C4-2B (cell line): Measurements from ENCODE around the gene TUBA1A.
"Not testable (repeated sequence)": the region's sequence is repeated elsewhere in the genome, so short reads cannot be mapped to it uniquely, and the experiment has no call there.

Experiments
- H3K27ac ChIP-seq: fragments of 450-650 bp; 2 replicates; pipeline ENCODE4 v1.5.1; 2017
- CTCF ChIP-seq: fragments of 450-650 bp; conservative IDR thresholded peaks from 2 replicates; pipeline ENCODE4 v1.5.1; 2017; ENCODE audit warnings: mild to moderate bottlenecking
- ZFX ChIP-seq: fragments of 450-650 bp; IDR thresholded peaks from 2 replicates; pipeline ENCODE4 v1.6.1; 2017

The TUBA1A gene

GRCh38 chr12:49198431-49199155, 9.7 kb upstream of the TUBA1A start:
- H3K27ac ChIP-seq: no peak overlapping the region
- TF ChIP-seq ZFX (no peak), CTCF (no peak)

- H3K27ac ChIP-seq: no peak overlapping the region
- TF ChIP-seq CTCF: no peak
- TF ChIP-seq ZFX: no peak
Observed at GRCh38 chr12:49197256-49197655, 8.4 kb upstream of the TUBA1A start.

- TF ChIP-seq ZFX: no peak
- TF ChIP-seq CTCF: no peak
- H3K27ac ChIP-seq: no peak overlapping the region
Observed at GRCh38 chr12:49195736-49196135, 6.9 kb upstream of the TUBA1A start.

- H3K27ac ChIP-seq: not testable (repeated sequence)
Observed at GRCh38 chr12:49193746-49194145, 4.9 kb upstream of the TUBA1A start.

GRCh38 chr12:49191498-49191897, 2.6 kb upstream of the TUBA1A start:
- H3K27ac ChIP-seq: not testable (repeated sequence)

GRCh38 chr12:49190974-49191373, 2.1 kb upstream of the TUBA1A start:
- TF ChIP-seq ZFX (no peak), CTCF (no peak)

GRCh38 chr12:49189731-49190716, 1.1 kb upstream of the TUBA1A start:
- TF ChIP-seq ZFX (no peak), CTCF (no peak)
- H3K27ac ChIP-seq: no peak overlapping the region

More at GRCh38 chr12:49190974-49191373, 2.1 kb upstream of the TUBA1A start:
- no peak overlapping the region for H3K27ac ChIP-seq

GRCh38 chr12:49188201-49188915, 522 bp downstream of the TUBA1A start:
- H3K27ac ChIP-seq: no peak overlapping the region
- no peak for TF ChIP-seq ZFX
- no peak for TF ChIP-seq CTCF
